ENCODE data around the gene MMD. TPM values are rescaled to one million over a fixed set of nuclear protein-coding genes. Genes with fewer than 3 reads are reported as not detected.
A peak's percentile ranks its signal among the peaks of the same experiment; 100 is the strongest.
"Not testable (repeated sequence)": the region's sequence is repeated elsewhere in the genome, so short reads cannot be mapped to it uniquely, and the experiment has no call there.

The MMD gene
- total and polyA plus RNA-seq, 2 experiments from 2014 or later: 65.3 to 85.0 TPM

DNA sequence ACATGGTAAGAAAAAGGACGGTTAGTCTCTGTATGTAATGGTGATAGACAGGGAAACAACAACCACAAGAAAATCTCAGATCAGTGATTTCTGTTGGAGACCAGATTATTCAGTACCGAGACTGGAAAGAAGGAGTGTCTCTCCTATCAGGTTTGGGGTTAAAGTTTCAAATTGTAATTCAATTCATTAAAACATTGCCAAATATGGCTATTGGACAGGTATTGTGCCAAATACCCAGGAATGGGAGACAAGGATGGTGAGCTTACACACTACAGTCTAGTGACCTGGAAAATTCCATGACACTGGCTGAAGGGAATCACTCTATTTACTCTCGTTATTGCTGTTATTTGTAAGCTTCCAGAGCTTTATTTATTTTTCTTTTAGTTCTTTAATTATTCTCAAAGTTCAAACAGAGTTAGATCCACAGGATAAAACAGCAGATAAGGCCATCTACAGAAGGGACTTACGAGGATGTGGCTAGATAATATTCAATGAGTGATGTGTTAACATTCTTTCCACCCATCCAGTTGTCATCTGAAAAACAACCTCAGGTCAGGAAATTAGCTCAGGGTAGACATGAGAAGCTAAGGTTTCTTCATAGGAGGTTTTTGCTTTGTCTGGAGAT lies 25.1 kb upstream of the MMD start:
- no peaks in the 10 kb centered on the region for H3K36me3 ChIP-seq
- no peaks in the 10 kb centered on the region for H3K9me3 ChIP-seq (ENCODE audit: low read depth)
- H3K4me3 ChIP-seq: no peak overlapping the region
- no peaks in the 10 kb centered on the region for H3K27me3 ChIP-seq
- H3K27ac ChIP-seq: no peak overlapping the region
- peaks cover 39% of the 10 kb centered on the region for H3K4me1 ChIP-seq (ENCODE audit: low read depth)
- no peak for DNase-seq (ENCODE audit: low read depth in 1 of 2, low spot score in 1 of 2)
- TF ChIP-seq CTCF (IDR thresholded peaks at IDR 0.05; ENCODE audit: low read depth, low read length): no peak

- not testable (repeated sequence) for H3K9me3 ChIP-seq (ENCODE audit: low read depth); H3K27me3 ChIP-seq; H3K4me3 ChIP-seq; H3K36me3 ChIP-seq; DNase-seq (ENCODE audit: low read depth in 1 of 2, low spot score in 1 of 2); H3K27ac ChIP-seq
- H3K4me1 ChIP-seq (ENCODE audit: low read depth): peaks cover 37% of the 10 kb centered on the region
Observed at GRCh38 chr17:55446004-55446403, 24.4 kb upstream of the MMD start.

- DNase-seq (ENCODE audit: low read depth in 1 of 2, low spot score in 1 of 2): no peak
Observed at GRCh38 chr17:55444471-55445441, 23.1 kb upstream of the MMD start.

DNA sequence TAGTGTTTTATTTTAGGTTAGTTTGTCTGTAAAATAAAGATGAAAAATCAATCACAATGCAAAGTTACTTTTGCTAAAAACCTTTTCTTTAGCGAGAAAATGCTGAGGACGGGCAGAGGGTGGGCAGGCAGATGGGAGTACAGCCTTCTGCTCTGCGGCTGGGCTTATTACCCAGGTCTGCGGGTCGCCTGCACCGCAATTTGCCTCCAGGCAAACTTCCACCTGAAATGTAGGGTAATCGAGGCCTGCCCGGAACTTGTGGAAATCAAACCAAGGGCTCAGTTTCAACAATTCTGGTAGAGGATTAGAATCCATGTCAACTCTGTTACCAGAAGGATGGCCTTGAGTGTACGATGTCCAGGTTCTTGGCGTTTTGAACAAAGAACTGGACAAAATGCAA lies 22.3 kb upstream of the MMD start:
- Histone ChIP-seq H3K4me3 (no peak overlapping the region), H3K27ac (no peak overlapping the region), H3K9me3 (ENCODE audit: low read depth) (no peaks in the 10 kb centered on the region), H3K36me3 (no peaks in the 10 kb centered on the region), H3K27me3 (no peaks in the 10 kb centered on the region), H3K4me1 (ENCODE audit: low read depth) (peaks cover 36% of the 10 kb centered on the region)
- TF ChIP-seq CTCF (IDR thresholded peaks at IDR 0.05; ENCODE audit: low read depth, low read length): no peak
- no peak for DNase-seq (ENCODE audit: low read depth in 1 of 2, low spot score in 1 of 2)

More at GRCh38 chr17:55444471-55445441, 23.1 kb upstream of the MMD start:
- no peaks in the 10 kb centered on the region for H3K9me3 ChIP-seq (ENCODE audit: low read depth)
- no peak overlapping the region for H3K27ac ChIP-seq
- H3K27me3 ChIP-seq: no peaks in the 10 kb centered on the region
- H3K4me1 ChIP-seq (ENCODE audit: low read depth): peaks cover 30% of the 10 kb centered on the region
- H3K4me3 ChIP-seq: no peak overlapping the region
- TF ChIP-seq CTCF (IDR thresholded peaks at IDR 0.05; ENCODE audit: low read depth, low read length): no peak
- no peaks in the 10 kb centered on the region for H3K36me3 ChIP-seq

GRCh38 chr17:55442953-55443683 lies 21.5 kb upstream of the MMD start:
- H3K9me3 ChIP-seq (ENCODE audit: low read depth): no peaks in the 10 kb centered on the region
- no peak overlapping the region for H3K4me3 ChIP-seq
- TF ChIP-seq CTCF (IDR thresholded peaks at IDR 0.05; ENCODE audit: low read depth, low read length): no peak
- no peak overlapping the region for H3K27ac ChIP-seq
- H3K36me3 ChIP-seq: no peaks in the 10 kb centered on the region
- peak in 1 of 2 donors; percentile 73 for DNase-seq (ENCODE audit: low read depth in 1 of 2, low spot score in 1 of 2)
- H3K27me3 ChIP-seq: no peaks in the 10 kb centered on the region
- peaks cover 36% of the 10 kb centered on the region for H3K4me1 ChIP-seq (ENCODE audit: low read depth)

Measured in cardiac muscle cell (in vitro differentiated cells and primary cell).